ENCODE results near the gene IGSF5. TPM values are rescaled to one million over a fixed set of nuclear protein-coding genes. Genes with fewer than 3 reads are reported as not detected.

Gene IGSF5
- total RNA-seq, 1 donor from 2014 or later: 0.60 TPM

- TF ChIP-seq EZH2phosphoT487 (IDR thresholded peaks at IDR 0.05) (no peak), EZH2 (IDR thresholded peaks at IDR 0.05) (no peak)
- TF ChIP-seq, protein P1, sequence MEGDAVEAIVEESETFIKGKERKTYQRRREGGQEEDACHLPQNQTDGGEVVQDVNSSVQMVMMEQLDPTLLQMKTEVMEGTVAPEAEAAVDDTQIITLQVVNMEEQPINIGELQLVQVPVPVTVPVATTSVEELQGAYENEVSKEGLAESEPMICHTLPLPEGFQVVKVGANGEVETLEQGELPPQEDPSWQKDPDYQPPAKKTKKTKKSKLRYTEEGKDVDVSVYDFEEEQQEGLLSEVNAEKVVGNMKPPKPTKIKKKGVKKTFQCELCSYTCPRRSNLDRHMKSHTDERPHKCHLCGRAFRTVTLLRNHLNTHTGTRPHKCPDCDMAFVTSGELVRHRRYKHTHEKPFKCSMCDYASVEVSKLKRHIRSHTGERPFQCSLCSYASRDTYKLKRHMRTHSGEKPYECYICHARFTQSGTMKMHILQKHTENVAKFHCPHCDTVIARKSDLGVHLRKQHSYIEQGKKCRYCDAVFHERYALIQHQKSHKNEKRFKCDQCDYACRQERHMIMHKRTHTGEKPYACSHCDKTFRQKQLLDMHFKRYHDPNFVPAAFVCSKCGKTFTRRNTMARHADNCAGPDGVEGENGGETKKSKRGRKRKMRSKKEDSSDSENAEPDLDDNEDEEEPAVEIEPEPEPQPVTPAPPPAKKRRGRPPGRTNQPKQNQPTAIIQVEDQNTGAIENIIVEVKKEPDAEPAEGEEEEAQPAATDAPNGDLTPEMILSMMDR (IDR thresholded peaks at IDR 0.05): no peak
- no peaks in the 10 kb centered on the region for H3K4me1 Mint-ChIP-seq
- H4K20me1 ChIP-seq (ENCODE audit: low read depth): no peaks in the 10 kb centered on the region
- no peak overlapping the region for H3K9ac ChIP-seq
- no peak for DNase-seq (ENCODE audit: low spot score)
- H3K36me3 Mint-ChIP-seq: no peaks in the 10 kb centered on the region
- H3K27ac Mint-ChIP-seq: no peak overlapping the region
- peaks cover 2% of the 10 kb centered on the region for H3K27me3 Mint-ChIP-seq (ENCODE audit: insufficient read depth, low read depth)
- H3K4me3 Mint-ChIP-seq: no peak overlapping the region
- H3F3A ChIP-seq (ENCODE audit: low read depth): no peaks in the 10 kb centered on the region
- no peaks in the 10 kb centered on the region for H3K4me1 ChIP-seq
- H3K36me3 ChIP-seq: no peaks in the 10 kb centered on the region
- no peak overlapping the region for H3K27ac ChIP-seq
- no peak overlapping the region for H3K4me2 ChIP-seq
- H3K27me3 ChIP-seq: no peaks in the 10 kb centered on the region
- no peak overlapping the region for H2AFZ ChIP-seq (replicated peaks)
- no peaks in the 10 kb centered on the region for H3K9me3 ChIP-seq (ENCODE audit: low read depth)
- H3K4me3 ChIP-seq: no peak overlapping the region
- H3K9me3 Mint-ChIP-seq: no peaks in the 10 kb centered on the region
- no peaks in the 10 kb centered on the region for H3K79me2 ChIP-seq (ENCODE audit: low read depth)
These were observed 30.8 kb downstream of the IGSF5 start for GRCh38 chr21:39775816-39776215.

- no peak overlapping the region for H3K27ac Mint-ChIP-seq
- TF ChIP-seq EZH2phosphoT487 (IDR thresholded peaks at IDR 0.05) (no peak), EZH2 (IDR thresholded peaks at IDR 0.05) (no peak)
- TF ChIP-seq, protein P1 (IDR thresholded peaks at IDR 0.05): no peak
- no peak overlapping the region for H3K4me3 ChIP-seq
These were observed 31.6 kb downstream of the IGSF5 start for GRCh38 chr21:39776589-39776988.

DNA sequence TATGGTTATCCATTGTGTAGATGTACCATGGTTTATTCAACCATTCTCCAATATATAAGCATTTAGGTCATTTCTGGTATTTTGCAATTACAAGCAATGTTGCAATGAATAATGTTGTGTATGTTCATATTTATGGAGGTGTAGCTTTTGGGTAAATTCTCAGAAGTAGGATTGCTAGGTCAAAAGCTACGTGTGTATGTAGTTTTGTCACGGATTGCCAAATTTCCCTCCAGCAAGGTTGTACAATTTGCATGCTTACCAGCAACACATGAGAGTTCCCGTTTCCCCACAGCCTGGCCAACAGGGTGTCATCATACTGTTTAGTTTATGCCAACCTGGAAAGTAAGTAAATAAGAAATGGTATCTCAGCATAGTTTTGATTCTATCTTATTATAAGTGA, 36.3 kb downstream of the IGSF5 start:
- Histone ChIP-seq H3K36me3 (no peaks in the 10 kb centered on the region), H3K9ac (no peak overlapping the region), H3K27ac (no peak overlapping the region), H3K9me3 (ENCODE audit: low read depth) (no peaks in the 10 kb centered on the region), H3K4me1 (no peaks in the 10 kb centered on the region), H3K79me2 (ENCODE audit: low read depth) (no peaks in the 10 kb centered on the region), H3K27me3 (no peaks in the 10 kb centered on the region), H3F3A (ENCODE audit: low read depth) (no peaks in the 10 kb centered on the region), H3K4me3 (no peak overlapping the region), H3K4me2 (no peak overlapping the region), H2AFZ (replicated peaks) (no peak overlapping the region), H4K20me1 (ENCODE audit: low read depth) (no peaks in the 10 kb centered on the region)
- Mint-ChIP-seq H3K27ac (no peak overlapping the region), H3K4me1 (no peaks in the 10 kb centered on the region), H3K36me3 (no peaks in the 10 kb centered on the region), H3K4me3 (no peak overlapping the region), H3K27me3 (ENCODE audit: insufficient read depth, low read depth) (no peaks in the 10 kb centered on the region), H3K9me3 (peaks cover 2% of the 10 kb centered on the region)
- DNase-seq (ENCODE audit: low spot score): no peak
- TF ChIP-seq EZH2 (IDR thresholded peaks at IDR 0.05) (no peak), EZH2phosphoT487 (IDR thresholded peaks at IDR 0.05) (no peak)
- TF ChIP-seq, protein P1 (IDR thresholded peaks at IDR 0.05): no peak

More at GRCh38 chr21:39776589-39776988, 31.6 kb downstream of the IGSF5 start:
- H3K4me1 ChIP-seq: no peaks in the 10 kb centered on the region
- Mint-ChIP-seq H3K4me1 (no peaks in the 10 kb centered on the region), H3K36me3 (no peaks in the 10 kb centered on the region), H3K4me3 (no peak overlapping the region), H3K9me3 (no peaks in the 10 kb centered on the region), H3K27me3 (ENCODE audit: insufficient read depth, low read depth) (peaks cover 2% of the 10 kb centered on the region)
- no peaks in the 10 kb centered on the region for H3K9me3 ChIP-seq (ENCODE audit: low read depth)
- H3K4me2 ChIP-seq: no peak overlapping the region
- DNase-seq (ENCODE audit: low spot score): no peak
- no peaks in the 10 kb centered on the region for H3K36me3 ChIP-seq
- H3K27me3 ChIP-seq: no peaks in the 10 kb centered on the region
- H3F3A ChIP-seq (ENCODE audit: low read depth): no peaks in the 10 kb centered on the region
- no peaks in the 10 kb centered on the region for H4K20me1 ChIP-seq (ENCODE audit: low read depth)
- no peaks in the 10 kb centered on the region for H3K79me2 ChIP-seq (ENCODE audit: low read depth)
- H3K9ac ChIP-seq: no peak overlapping the region
- no peak overlapping the region for H3K27ac ChIP-seq
- H2AFZ ChIP-seq (replicated peaks): no peak overlapping the region

All from neural progenitor cell (in vitro differentiated cells).